HG03097 (cell line): ENCODE results near the gene TSPAN32.

Source experiments
- ATAC-seq: cut with Tn5 transposase; IDR thresholded peaks from one replicate; pipeline ENCODE4 v1.9.1; 2021; ENCODE audit not compliant: unreplicated experiment, low FRiP score

The TSPAN32 gene

DNA sequence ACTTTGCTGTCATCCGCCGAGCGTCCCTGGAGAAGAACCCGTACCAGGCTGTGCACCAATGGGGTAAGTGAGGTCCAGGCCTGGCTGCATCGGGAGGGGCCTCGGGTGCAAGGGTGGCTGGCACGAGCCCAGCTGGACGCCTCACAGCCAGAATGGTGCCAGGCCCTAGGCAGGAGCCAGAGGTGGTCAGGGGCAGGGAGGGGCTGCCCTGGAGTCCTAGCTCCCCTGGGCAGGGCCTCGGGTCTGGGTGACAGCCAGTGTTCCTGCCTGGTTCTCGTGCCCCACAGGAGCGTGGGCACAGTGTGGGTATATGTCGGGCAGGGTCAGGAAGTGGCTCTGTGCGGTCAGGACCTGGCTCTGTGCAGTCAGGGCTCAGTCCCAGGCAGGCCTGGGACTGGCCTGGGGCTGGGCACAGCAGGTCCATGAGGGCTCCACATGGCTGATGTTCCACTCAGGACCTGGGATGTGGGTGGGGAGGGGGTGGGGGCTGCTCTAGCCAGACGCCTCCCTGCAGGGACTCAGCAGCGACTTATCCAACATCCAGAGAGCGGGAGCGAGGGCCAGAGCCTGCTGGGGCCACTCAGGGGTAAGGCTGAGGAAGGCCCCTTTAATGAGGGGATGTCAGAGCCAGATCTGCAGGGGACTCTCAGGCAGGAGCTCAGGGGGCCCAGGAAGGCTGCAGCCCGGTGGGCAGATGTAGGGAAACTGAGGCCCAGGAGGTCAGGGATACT, 1.2 kb downstream of the TSPAN32 start:
- ATAC-seq, result no peak

DNA sequence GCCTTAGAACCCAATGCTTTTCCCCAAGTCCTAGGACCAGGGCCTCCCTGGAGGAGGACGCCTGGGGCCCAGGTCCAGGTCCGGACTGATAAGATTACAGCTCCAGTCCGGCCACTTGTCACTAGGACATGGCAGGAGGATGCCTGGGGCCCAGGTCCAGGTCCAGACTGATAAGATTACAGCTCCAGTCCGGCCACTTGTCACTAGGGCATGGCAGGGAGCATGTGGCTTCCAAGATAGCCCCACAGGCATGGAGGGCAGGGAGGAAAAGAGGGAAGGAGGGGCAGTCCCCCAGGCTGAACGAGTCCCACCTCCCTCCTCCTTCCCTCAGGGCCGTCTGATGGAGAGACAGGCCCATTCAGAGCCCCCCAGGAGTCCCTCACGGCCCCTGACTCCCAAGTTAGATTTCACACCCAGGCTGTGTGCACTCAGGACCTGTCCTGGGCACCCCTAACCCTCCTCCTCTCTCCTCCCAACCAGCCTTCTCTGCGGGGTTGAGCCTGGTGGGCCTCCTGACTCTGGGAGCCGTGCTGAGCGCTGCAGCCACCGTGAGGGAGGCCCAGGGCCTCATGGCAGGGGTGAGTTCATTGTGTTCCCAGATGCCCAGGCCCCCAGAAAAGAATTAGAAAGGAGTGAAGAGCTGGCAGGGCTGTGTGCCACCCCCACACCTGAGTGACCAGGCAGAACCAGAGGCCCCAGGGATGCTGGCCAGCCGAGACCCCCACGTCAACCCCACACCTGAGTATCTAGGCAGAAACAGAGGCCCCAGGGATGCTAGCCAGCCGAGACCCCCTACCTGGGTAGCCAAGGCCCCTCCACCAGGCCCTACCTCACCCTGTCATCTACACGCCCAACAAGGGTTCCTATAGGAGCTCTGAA, 2.1 kb downstream of the TSPAN32 start:
- no peak for ATAC-seq

DNA sequence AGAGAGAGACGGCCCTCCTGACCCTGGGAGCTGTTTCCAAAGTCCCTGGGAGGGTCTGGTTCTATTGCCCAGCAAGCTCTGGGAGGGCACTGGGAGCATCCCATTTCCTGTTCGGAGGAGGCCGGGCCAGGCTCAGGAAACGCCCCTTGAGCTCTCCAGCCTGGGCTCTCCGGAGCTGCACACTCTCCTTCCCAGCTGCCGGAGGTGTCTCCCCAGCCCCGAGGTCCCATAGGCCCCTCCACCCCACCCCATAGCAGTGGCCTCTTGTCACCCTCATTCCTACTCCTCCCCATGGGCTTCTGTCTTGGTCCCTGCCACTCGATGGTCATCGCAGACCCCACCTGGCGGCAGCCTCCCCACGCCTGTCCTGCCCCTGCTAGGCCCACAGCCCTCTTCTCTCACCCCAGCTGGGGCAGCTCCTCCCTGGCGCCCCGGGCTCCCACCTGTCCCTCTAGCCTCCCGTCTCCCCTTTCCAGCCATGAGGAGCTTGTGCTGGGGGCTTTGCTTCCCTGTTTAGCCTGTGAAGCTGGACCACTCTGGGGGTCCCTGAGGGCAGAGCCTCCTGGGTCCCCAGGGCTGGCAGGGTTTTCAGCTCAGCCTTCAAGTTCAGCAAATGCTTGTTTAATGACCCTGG, 2.8 kb downstream of the TSPAN32 start:
- ATAC-seq, result no peak

DNA sequence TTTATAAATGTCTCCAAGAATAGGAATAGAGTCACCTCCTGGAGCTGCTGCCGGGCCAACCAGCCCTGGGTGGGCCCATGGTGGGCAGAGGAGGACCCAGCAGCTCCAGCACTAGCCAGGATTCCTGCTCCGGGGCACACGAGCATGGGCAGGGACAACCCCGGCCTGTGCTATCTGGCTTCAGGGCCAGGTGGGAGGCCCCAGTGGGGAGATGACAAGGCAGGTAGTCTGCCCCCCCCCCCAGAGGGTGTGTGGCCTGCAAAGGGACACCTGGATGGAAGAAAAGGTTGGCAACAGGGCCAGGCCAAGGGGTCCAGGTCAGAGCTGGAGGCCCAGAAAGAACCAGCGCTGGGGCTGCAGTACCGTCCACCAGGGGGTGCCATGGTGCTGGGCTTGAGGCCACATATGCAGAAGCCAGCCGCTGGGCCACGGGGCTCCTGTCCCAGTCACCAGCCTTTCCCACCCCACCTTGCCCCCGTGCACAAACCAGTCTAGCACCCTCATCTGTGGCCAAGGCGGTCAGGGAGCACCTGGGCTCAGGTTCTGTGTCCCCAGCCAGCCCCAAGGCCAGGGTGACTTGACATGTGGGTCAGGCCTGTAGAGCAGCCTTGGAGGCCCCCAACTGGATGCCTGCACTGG, 3.4 kb downstream of the TSPAN32 start:
- ATAC-seq, result no peak

DNA sequence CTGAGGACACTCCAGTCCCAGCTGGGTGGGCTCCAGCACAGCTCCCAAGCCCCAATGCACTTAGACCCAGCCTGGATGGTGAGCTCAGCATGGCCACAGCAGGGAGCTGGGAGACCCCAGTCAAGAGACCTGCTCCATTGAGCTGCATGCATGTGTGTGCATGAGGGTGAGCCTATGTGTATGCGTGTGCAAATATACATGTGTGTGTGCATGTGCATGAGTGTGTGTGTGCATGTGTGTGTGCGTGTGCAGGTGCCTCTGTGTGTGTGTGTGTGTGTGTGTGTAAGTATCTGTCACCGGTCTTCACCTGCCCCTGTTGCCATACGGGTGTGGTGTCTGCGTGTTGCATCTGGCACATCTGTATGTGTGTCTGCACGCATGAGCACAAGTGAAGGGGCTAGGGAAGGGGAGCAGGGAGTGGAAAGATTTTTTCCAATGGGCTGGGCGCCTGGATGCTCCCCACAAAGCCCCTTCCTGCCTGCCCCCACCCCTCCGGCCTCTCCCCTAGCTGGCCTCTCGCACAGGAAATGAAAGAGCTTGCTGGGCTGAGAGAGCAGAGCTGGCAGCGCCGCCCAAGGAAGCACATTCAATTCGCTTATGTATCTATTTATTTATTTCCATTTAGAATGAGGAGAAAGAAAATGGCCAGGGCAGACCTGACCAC, 4.1 kb downstream of the TSPAN32 start:
- ATAC-seq, result no peak

DNA sequence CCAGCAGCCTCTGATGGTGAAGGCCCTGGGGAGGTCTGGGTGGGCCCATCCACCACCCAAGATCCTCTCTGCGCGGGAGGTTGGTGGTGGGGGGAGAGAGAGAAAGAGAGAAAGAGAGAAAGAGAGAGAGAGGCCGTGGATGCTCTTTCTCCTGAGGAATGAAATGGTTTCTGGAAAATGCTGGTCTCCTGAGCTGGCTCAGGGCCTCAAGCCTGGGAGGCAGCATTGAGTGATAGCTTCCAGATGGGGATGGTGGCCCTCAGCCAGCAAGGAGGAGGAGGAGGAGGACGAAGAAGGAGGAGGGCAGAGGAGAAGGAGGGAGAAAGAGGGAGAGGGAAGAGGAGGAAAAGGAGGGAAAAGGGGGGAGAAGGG, 4.6 kb downstream of the TSPAN32 start:
- ATAC-seq, result no peak

DNA sequence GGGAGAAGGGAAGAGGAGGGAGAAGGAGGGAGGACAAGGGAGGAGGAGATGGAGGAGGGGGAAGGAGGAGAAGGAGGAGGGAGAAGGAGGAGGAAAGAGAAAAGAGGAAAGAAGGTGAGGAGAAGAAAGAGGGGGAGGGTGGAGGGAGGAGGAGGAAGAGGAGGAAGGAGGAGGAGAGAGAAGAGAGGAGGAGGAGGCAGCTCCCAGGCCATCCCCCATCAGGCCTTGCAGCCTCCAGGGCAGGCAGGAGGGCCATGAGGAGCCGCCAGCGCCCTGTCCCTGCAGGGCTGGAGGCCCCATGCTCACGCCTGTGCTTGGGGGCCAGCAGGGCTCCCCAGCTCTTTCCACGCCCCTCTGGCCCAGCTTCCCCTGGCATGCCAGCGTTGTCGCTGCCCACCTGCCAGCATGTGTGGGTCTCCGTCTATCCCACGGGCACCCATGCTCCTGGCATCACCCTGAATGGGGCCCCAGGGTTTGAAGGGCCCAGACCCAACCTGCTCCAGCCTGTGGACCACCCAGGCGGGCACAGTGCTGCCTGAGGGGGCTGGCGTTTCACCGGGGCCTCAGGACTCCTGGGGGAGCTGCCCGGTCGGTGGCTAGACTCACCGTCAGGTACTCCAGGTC, 5.2 kb downstream of the TSPAN32 start:
- ATAC-seq, result no peak

DNA sequence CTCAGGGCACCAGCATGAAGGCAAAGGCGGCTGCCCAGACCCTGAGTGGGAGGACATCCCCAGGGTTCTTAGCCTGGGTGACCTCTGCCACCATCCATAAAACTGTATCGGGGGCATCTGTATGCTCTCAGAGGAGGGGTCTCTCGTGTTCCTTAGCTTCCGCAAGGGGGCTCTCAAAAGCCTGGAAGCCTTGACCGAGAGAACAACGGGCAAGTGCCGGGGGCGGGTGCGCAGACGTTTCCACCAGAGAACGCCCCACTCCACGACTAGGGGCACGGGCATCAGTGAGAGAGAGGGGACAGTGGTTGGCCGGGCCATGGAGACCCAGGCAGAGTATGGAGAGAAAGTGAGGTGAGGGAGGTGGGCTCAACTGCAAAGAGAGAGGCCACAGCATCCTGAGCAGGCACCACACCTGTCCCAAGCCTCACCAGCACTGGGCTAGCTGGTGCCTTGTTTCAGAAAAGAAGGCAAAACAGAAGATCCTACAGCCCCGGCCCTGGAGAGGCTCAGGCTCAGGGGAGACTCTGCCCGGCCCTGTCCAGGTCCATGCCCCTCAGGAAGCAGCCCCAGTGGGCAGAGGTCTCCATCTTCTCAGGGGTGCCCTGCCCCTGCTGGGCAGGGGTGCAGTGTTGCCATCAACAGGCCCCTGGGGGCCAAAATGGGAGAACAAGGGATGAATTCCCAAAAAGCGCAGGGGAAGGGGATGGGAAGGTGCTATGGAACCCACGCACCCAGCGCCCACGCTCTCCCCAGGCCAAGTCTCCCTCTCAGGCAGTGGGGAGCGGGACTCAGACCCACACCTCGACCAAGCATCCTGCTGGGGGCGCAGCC, 5.9 kb downstream of the TSPAN32 start:
- ATAC-seq, result no peak

DNA sequence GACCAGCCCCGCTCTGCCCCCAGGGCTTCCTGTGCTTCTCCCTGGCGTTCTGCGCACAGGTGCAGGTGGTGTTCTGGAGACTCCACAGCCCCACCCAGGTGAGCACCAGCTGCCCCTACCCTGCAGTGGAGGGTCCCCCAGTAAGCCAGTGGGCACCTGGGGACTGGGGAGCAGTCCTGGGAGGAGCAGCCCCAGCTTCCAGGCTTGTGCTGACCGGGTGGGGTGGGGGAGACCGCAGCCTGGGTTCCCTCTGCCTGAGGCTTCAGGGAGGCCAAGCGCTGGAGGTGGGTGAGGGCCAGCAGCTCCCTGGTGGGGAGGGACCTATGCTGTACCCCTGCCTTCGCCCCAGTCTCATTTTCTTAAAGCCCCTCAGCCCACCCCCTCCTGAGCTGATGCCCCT, 6.9 kb downstream of the TSPAN32 start:
- ATAC-seq, result no peak

DNA sequence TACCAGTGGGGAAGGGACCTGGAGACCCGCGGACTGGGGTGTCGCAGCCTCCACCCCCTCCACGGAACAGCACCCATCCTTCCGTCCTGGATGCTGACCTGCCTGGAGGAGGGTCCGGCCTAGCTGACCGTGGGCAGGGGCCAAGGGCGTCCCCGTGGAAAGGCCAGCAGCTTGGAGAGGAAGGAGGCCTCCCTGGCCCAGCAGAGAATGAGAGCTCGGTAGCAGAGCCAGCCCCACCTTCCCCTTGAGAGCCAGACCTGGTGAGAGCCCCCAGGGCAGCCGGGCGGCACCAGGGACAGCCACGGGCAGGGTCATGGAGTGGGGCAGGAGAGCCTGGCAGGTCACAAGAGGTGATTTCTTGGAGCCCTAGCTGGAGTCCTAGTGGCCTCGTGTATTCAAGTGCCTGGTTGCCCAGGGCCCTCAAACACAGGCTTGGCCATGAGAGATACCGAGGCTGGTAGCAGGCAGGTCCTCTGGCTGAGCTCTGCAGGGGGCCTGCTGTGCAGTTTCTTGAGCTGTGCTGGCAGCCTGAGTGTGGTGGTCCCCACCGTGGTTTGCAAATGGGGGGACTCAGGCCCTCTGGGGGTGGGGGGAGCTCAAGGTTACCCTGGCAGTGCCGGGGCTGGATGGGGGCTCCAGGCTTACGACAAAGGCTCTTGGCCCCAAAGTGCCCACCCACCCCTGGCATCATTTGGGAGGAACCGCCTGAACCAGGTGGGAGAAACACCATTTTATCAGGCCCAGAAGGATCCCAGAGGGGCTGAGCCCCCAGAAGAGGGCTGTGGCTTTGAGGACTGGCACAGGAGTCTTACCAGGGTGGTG, 7.6 kb downstream of the TSPAN32 start:
- ATAC-seq, result no peak

DNA sequence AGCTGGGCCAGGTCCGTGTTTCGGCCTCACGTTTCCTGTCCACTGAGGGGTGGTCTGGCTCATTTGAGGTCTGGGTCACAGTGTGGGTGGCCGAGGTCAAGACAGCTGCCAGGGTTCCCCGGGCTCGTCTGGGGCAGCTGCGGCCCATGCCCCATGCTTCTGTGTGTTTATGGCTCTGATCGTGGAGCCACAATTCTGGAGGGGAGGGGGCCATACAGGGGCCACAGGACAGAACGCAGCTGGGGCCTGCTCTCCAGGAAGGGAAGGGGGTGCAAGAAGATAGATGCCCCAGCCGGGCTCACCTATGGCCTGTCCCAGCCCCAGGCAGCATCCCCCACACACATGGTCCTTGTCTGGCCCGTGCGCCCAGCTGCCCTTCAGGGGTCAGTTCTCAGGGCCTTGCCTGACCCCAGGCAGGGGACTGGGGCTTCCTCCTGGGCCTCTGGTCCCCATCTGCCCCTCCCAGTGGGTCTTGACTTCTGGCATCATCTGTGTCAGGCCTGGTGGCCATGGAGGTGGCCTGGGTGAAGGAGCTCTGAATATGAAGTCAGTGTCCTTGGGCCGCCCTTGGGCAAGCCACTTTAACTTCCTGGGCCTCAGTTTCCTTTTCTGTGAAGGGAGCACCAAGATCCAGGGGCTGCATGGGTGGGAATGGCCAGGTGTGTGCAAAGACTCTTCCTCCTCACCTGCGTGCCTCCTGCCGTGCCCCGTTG, 8.4 kb downstream of the TSPAN32 start:
- ATAC-seq, result no peak

DNA sequence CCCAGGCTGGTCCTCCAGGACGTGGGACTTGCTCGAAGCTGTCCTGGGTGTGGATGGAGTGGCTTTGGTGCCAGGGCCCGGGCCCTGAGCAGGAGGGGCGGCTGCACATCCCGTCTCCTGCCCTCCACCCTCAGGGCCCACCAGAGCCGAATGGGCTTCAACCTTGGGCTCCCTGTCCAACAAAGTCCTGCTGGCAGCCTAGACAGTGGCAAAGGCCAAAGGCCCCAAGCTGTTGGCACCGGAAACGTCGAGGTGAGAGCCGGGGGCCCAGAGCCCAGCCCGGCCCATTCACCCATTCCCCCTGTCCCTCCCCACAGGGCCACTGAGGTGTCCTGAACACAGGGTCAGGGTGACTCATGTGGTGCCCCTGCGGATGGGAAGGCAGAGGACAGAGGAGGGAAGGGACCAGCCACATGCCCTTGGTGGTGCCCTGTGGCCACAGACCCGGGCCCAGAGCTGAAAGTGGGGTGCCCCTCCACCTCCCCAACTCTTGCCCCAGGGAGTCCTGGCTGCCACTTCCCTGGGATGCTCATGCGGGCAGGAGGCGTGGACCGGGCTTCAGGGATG, 9.1 kb downstream of the TSPAN32 start:
- ATAC-seq, result no peak

DNA sequence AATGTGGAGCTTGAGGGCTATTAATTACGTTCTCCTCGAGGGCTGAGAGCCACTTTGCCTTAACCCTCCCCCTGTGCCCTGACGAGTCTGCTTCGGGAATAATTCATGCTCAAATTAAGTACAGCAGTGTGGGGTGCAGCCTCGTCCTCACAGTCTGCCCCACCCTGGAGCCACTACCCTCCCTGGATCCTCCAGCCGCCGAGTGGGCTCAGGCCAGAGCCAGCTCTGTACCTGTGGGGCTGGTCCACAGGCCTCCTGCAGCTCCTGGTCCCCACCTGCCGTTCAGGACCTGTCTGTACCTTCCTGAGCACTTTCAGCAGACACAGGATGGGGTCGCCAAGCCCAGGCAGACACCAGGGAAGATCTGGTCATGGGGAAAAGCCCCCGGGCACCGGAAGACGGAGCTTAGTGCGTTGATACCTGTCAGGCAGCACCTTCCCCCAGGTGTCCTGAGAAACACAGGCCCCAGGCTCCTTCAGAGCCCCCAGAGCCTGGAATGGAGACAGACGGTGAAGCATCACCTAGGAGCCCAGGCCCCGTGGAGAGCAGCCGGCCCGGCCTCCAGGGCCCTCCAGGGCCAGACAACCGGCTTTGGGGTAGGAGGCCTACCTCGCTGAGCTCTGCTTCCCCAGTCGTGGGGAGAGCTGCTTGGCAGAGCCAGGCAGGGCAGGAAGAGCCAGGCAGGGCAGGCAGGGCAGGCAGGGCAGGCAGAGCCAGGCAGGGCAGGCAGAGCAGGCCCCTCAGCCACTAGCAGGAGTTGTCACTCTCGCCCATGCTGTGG, 9.7 kb downstream of the TSPAN32 start:
- ATAC-seq, result no peak

DNA sequence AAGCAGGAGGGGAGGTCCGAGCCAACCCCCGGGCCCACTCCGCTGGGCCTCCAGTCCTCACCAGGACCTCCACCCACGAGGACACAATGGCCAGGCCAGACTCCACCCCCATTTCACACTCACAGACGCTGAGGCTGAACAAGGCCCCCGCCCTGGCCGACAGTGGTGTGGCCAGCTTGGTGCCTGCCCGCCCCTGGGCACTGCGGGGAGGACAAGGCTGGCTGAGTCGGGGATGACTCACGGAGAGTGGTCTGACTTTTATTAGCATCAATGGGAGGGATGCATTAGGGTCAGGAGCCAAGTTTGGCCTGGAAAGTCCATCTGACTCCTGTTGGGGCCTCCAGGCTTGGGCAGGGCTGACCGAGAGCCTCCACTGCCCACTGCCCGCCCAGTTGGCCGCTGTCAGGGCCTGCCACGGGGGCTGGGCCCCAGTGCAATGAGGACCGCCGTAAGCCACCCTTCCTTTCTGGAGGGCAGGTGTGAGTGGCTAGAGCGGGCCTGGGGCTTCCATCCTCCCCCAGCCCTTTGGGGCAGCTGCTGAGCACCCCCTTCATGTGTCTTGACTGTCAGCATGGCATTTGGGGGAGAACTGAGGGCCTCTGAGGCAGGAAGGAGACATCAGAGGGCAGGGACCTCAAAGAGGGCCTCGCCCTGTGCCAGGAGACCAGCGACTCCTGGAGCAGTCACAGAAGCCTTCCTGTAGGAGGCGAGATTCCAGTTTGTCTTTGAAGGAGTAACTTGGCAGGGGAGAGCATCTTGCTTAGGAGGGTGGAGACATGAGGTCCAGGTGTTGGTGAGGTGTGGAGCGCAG, 10.6 kb downstream of the TSPAN32 start:
- no peak for ATAC-seq

DNA sequence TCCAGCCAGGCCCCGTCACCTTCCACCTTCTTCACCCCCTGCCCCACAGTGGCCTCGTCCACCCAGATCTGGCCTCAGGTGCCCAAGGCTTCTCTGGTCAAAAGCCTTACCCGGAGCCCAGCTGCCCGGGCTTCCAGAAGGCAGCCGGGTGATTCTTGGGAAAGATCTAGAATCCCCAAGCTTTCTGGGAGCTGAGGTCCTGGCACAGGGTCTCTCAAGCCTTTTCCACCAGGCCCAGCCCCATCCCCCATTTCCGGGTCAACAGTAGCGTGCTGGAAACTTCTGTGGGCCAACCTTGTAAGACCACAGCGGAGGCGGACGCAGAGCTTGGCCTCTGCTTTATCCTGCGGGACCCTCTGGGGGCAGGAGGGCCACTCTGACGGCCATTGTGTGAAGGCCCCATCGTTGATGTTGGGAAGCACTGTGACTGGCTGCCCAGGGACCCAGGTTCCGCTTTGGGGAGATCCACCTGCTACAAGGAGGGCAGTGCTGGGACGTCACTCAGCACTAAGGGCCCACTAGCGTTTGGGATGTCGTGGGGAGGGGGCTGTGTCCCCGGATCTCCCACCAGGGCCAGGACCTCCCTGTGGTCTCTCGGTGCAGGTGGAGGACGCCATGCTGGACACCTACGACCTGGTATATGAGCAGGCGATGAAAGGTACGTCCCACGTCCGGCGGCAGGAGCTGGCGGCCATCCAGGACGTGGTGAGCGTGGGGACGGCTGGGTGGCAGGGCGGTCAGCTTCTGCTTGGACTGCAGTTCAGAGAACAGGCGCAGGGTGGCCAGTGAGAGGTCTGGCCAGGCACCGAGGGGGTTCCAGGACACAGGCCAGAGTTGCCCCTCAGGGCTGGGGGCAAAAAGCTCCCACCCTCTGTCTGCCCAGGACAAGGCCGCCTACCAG, 11.5 kb downstream of the TSPAN32 start:
- ATAC-seq, result no peak
